Kidney capillary endothelial cell (primary cell): ENCODE data around the gene ACKR4.

Experiments used
- DNase-seq: peaks from one replicate; pipeline ENCODE4 v3.0.0-alpha.2; 2018; ENCODE audit warnings: low spot score

ACKR4 gene

DNA sequence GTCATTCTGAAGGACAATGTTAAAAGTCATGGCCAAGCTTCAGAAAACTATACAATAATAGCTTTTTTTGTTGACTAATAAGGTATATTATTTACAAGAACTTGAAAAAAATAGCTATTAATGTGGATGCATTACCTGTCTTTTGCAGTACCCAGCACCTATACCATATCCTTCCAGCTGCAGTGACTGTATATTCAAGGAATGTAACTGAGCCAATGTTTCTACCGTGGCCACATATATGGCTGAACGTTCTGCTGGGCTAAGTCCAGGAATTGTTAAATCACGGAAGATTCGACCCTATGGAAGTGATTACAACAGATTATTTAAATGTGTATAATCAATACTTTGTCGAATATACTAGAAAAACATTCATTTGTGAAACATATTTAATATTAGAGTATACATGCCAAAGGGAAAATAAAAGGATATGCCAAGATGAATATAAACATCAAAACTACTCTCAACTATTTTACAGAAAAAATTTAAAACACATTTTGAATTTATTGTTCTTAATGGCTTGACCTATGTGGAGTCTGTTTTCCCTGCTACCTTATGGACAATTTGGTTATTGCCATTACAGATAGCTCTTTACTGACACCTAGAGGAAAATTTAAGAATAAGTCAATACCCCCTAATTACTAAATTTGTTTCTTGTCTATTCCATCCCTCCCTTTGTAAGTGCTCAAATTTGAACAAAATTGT is 44.9 kb downstream of the ACKR4 start:
- peak; percentile 77 for DNase-seq

DNA sequence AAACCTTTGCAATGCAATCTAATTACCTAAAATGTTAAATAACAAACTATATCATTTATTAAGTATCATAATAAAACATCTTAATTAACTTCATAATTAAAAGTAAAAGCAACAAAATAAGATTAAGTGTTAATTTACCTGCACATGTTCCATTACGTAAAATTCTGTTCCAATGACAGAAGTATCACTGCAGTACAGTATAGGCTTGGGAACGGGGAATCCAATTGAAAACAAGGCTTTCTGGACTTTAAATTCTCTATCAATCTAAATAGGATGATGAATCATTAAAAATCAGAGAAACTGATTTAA is 45.4 kb downstream of the ACKR4 start:
- no peak for DNase-seq

DNA sequence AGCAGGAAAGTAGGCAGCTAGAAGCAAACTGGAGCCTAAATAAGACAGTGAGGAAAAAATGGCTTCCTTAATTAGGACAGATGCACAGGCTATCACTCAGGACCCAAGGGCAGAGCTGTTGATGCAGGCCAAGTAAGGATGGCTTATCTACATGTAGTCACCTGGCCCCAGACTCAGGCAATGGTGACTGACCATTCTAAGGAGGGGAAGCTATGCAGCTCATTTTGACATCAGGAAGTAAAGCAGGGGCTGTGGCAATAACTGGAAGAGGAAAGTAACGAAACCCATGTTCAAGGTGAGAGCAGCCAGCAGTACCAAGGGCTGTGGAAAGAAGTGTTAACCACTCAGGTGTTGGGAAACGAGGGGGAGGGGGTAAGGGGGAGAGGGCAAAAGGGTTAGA is 46.3 kb downstream of the ACKR4 start:
- DNase-seq, result no peak

DNA sequence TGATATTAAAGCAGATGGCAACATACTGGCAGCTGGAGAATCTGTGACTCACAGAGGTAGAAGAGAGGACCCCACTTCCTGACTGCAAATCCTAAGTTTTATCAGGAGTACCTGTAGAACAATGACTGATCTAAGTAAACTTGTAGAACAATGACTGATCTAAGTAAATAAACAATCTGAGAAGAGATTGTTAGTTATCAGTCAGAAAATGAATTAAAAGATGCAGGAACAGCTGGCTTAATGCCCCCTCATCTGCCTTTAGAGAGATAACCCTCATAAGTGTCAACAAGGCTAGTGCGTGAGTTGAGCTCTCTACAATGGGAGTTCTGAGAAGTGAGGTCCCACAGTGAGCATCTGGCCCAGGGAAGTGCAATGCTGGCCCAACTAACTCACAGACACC is 48.0 kb downstream of the ACKR4 start:
- no peak for DNase-seq

DNA sequence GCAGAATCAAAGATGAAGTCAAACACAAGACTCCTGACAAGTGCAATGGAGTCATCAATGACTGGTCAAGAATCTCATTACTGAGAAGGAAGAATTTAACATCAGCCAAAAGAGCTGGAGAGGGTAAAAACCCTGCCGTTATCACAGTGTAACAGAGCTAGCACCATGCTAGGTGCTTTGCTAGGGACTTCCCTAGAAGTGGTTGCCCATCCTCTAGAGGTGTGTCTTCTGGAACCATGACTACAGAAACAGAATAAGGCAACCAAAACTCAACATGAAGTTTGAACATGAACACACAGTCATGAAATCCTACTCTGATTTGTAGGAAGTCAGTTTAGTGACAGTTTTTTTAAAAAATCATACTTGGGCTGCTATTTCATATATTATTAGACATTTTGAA is 53.1 kb downstream of the ACKR4 start:
- no peak for DNase-seq
